HEK293T (cell line): ENCODE measurements around the gene AGAP1.

Experiments used
- BHLHE40 ChIP-seq: fragments of 450-650 bp; IDR thresholded peaks from 2 replicates; pipeline ENCODE4 v1.6.1; 2016; ENCODE audit warnings: mild to moderate bottlenecking, moderate library complexity, borderline replicate concordance
- ELF4 ChIP-seq: fragments of 450-650 bp; IDR thresholded peaks from 2 replicates; pipeline ENCODE4 v1.6.1; 2017; ENCODE audit warnings: antibody characterized with exemption
- FOXA1 ChIP-seq: fragments of 450-650 bp; IDR thresholded peaks from 2 replicates; pipeline ENCODE4 v1.6.1; 2016; ENCODE audit warnings: mild to moderate bottlenecking
- FOXK2 ChIP-seq: fragments of 450-650 bp; IDR thresholded peaks from 2 replicates; pipeline ENCODE4 v1.6.1; 2016; ENCODE audit warnings: mild to moderate bottlenecking
- FOXM1 ChIP-seq: fragments of 450-650 bp; IDR thresholded peaks from 2 replicates; pipeline ENCODE4 v1.6.1; 2017; ENCODE audit warnings: mild to moderate bottlenecking, borderline replicate concordance
- L3MBTL2 ChIP-seq: fragments of 450-650 bp; conservative IDR thresholded peaks from 2 replicates; pipeline ENCODE4 v1.6.1; 2016; ENCODE audit warnings: mild to moderate bottlenecking
- NFRKB ChIP-seq: fragments of 450-650 bp; IDR thresholded peaks from 2 replicates; pipeline ENCODE4 v1.6.1; 2016; ENCODE audit warnings: mild to moderate bottlenecking, moderate library complexity
- TARDBP ChIP-seq: fragments of 450-650 bp; IDR thresholded peaks from 2 replicates; pipeline ENCODE4 v1.6.1; 2016

- no peak for TF ChIP-seq ELF4
- TF ChIP-seq FOXK2: no peak
- no peak for TF ChIP-seq L3MBTL2
- TF ChIP-seq BHLHE40: no peak
- no peak for TF ChIP-seq TARDBP
- TF ChIP-seq NFRKB: no peak
- no peak for TF ChIP-seq FOXA1
- no peak for TF ChIP-seq FOXM1
Measured at GRCh38 chr2:235538144-235538639, 44.3 kb downstream of the AGAP1 start.
